ENCODE measurements around the gene DNAI7.

The DNAI7 gene

DNA sequence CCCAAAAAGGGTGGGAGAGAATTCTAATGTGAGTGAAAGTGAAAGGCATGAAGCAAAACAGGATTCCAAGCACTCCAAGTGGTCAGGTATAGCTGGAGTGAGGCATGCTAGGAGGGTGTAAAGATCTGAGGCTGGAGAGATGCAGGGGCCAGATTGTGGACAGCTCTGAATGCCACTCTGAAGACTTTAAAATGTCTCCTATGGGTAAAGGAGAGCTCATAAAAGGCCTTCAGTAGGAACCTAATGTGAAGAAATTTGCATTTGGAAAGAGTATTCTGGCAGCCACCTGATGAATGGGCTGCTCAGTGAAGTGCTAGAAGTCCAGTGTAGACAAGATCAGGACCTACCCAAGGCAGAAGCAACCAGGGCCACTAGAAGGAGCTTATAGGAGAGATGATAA, 68.9 kb downstream of the DNAI7 start:
- Histone ChIP-seq H3K27me3 (no peaks in the 10 kb centered on the region), H3K9me3 (no peaks in the 10 kb centered on the region), H3K27ac (no peak overlapping the region), H3K4me3 (ENCODE audit: low read depth in 1 of 2, low read length in 1 of 2) (no peak overlapping the region), H3K4me1 (ENCODE audit: control insufficient read depth in 1 of 2, insufficient read depth in 1 of 2, low read depth in 1 of 2, low read length in 1 of 2) (no peaks in the 10 kb centered on the region), H3K36me3 (no peaks in the 10 kb centered on the region)
- TF ChIP-seq CTCF (IDR thresholded peaks at IDR 0.05), result no peak

- H3K27me3 ChIP-seq, result no peaks in the 10 kb centered on the region
- no peak overlapping the region for H3K4me3 ChIP-seq (ENCODE audit: low read depth in 1 of 2, low read length in 1 of 2)
- H3K27ac ChIP-seq, result no peak overlapping the region
- H3K36me3 ChIP-seq, result no peaks in the 10 kb centered on the region
- no peaks in the 10 kb centered on the region for H3K9me3 ChIP-seq
- no peak for TF ChIP-seq CTCF (IDR thresholded peaks at IDR 0.05)
- H3K4me1 ChIP-seq (ENCODE audit: control insufficient read depth in 1 of 2, insufficient read depth in 1 of 2, low read depth in 1 of 2, low read length in 1 of 2), result no peaks in the 10 kb centered on the region
These were observed 70.5 kb downstream of the DNAI7 start for GRCh38 chr12:25124493-25124892.

DNA sequence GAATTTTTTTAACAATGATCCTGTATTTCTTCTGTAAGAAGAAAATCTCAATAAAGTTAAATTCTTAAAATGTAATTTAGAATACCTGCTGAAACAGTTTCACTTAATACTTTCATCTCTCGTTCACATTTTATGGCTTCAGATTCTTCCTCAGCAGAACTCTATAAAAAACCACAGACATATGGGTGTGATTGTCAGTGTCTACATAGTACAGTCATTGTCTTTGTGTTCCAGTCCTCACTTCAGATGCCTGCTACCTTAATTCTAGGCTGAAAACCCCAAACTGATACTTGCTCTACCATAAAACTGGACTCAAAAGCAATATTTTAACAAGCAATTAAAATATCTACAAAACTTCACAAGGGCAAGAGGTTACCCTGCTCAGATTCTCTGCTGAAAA, 71.8 kb downstream of the DNAI7 start:
- Histone ChIP-seq H3K27me3 (no peaks in the 10 kb centered on the region), H3K4me3 (ENCODE audit: low read depth in 1 of 2, low read length in 1 of 2) (no peak overlapping the region), H3K27ac (no peak overlapping the region), H3K4me1 (ENCODE audit: control insufficient read depth in 1 of 2, insufficient read depth in 1 of 2, low read depth in 1 of 2, low read length in 1 of 2) (no peaks in the 10 kb centered on the region), H3K36me3 (no peaks in the 10 kb centered on the region), H3K9me3 (no peaks in the 10 kb centered on the region)
- TF ChIP-seq CTCF (IDR thresholded peaks at IDR 0.05), result no peak

DNA sequence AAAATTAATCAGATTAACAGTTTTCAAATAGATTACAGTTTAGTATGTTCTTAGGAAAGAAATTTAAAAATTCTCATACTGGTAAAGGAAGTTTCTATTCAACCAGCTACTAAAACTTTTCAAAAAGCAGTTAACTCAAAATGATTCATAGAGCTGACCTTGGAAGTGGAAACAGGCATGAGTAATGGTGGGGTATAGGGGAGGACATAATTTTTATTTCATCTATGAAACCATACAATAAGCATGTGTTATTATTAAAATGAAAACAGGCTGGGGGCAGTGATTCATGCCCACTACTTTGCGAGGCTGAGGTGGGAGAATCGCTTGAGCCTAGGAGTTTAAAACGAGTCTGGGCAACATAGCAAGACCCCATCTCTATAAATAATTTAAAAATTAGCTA, 73.0 kb downstream of the DNAI7 start:
- Histone ChIP-seq H3K27ac (no peak overlapping the region), H3K9me3 (no peaks in the 10 kb centered on the region), H3K4me1 (ENCODE audit: control insufficient read depth in 1 of 2, insufficient read depth in 1 of 2, low read depth in 1 of 2, low read length in 1 of 2) (no peaks in the 10 kb centered on the region), H3K36me3 (no peaks in the 10 kb centered on the region), H3K4me3 (ENCODE audit: low read depth in 1 of 2, low read length in 1 of 2) (no peak overlapping the region), H3K27me3 (no peaks in the 10 kb centered on the region)
- TF ChIP-seq CTCF (IDR thresholded peaks at IDR 0.05), result no peak

GRCh38 chr12:25121110-25121509, 73.8 kb downstream of the DNAI7 start:
- Histone ChIP-seq H3K9me3 (no peaks in the 10 kb centered on the region), H3K36me3 (no peaks in the 10 kb centered on the region), H3K27me3 (no peaks in the 10 kb centered on the region), H3K4me1 (ENCODE audit: control insufficient read depth in 1 of 2, insufficient read depth in 1 of 2, low read depth in 1 of 2, low read length in 1 of 2) (no peaks in the 10 kb centered on the region), H3K27ac (no peak overlapping the region), H3K4me3 (ENCODE audit: low read depth in 1 of 2, low read length in 1 of 2) (no peak overlapping the region)
- TF ChIP-seq CTCF (IDR thresholded peaks at IDR 0.05), result no peak

- Histone ChIP-seq H3K27ac (no peak overlapping the region), H3K4me1 (ENCODE audit: control insufficient read depth in 1 of 2, insufficient read depth in 1 of 2, low read depth in 1 of 2, low read length in 1 of 2) (no peaks in the 10 kb centered on the region), H3K27me3 (no peaks in the 10 kb centered on the region), H3K4me3 (ENCODE audit: low read depth in 1 of 2, low read length in 1 of 2) (no peak overlapping the region), H3K9me3 (no peaks in the 10 kb centered on the region), H3K36me3 (no peaks in the 10 kb centered on the region)
- no peak for TF ChIP-seq CTCF (IDR thresholded peaks at IDR 0.05)
These were observed 75.9 kb downstream of the DNAI7 start for GRCh38 chr12:25119020-25119419.

Data from neutrophil (primary cell).